HUES64 (cell line): ENCODE results near the gene LRRC40. TPM values are rescaled to one million over a fixed set of nuclear protein-coding genes. Genes with fewer than 3 reads are reported as not detected.

Experiments used
- H3K27ac ChIP-seq: 2 replicates; pipeline ENCODE4 v1.7.0; 2013; ENCODE audit warnings: low read depth, low read length, inconsistent platforms
- H3K27me3 ChIP-seq: 2 replicates; pipeline ENCODE4 v1.6.1; 2013; ENCODE audit warnings: mild to moderate bottlenecking, low read length; ENCODE audit not compliant: insufficient read depth
- H3K36me3 ChIP-seq: 2 replicates; pipeline ENCODE4 v1.6.1; 2013; ENCODE audit warnings: mild to moderate bottlenecking, low read length; ENCODE audit not compliant: insufficient read depth
- H3K4me1 ChIP-seq: 2 replicates; pipeline ENCODE4 v1.6.1; 2013; ENCODE audit warnings: mild to moderate bottlenecking, low read length, moderate library complexity; ENCODE audit not compliant: insufficient read depth
- H3K4me3 ChIP-seq: 2 replicates; pipeline ENCODE4 v1.5.1; 2013; ENCODE audit warnings: mild to moderate bottlenecking, low read length, moderate library complexity
- H3K9ac ChIP-seq: 2 replicates; pipeline ENCODE4 v1.6.1; 2013; ENCODE audit warnings: mild to moderate bottlenecking, low read depth, low read length
- H3K9me3 ChIP-seq: 2 replicates; pipeline ENCODE4 v1.6.1; 2013; ENCODE audit warnings: low read depth, low read length; ENCODE audit not compliant: insufficient read depth
- WGBS: fragments of 150-250, 120-280 bp; methylation state at CpG from one replicate; pipeline ENCODE4 v1.1.7; 2013; ENCODE audit warnings: missing lambda C conversion rate; 5-methylcytosine and 5-hydroxymethylcytosine counted together
- polyA plus RNA-seq, 2 experiments: library from polyadenylated mRNA; stranded (reverse); fragments of 50-300 nt; gene quantifications; one replicate each; pipeline ENCODE4 v1.2.3, GENCODE V29; 2013

Gene LRRC40
- 35.5 TPM for polyA plus RNA-seq (2013, experiment 1 of 2)
- 36.9 TPM for polyA plus RNA-seq (2013, experiment 2 of 2)

- Histone ChIP-seq H3K9ac (peak within 1 kb of the TSS; percentile 97), H3K36me3 (peaks cover 18% of the 10 kb centered on the region), H3K4me1 (peaks cover 9% of the 10 kb centered on the region; the same call in 1 of the 2 replicates), H3K9me3 (no peaks in the 10 kb centered on the region), H3K4me3 (peak within 1 kb of the TSS; percentile 88), H3K27me3 (no peaks in the 10 kb centered on the region), H3K27ac (peak within 1 kb of the TSS; percentile 91)
- WGBS: under 1% methylated on average over 47 of the region's 47 CpGs
Measured at GRCh38 chr1:70205434-70206118, at the start of gene LRRC40. TSS of gene LRRC40 (minus strand) at chr1:70205579. CDS start at chr1:70205540, 39 bp downstream.

- H3K4me1 ChIP-seq: no peaks in the 10 kb centered on the region
- no peak overlapping the region for H3K27ac ChIP-seq
- no peak overlapping the region for H3K9ac ChIP-seq
- peaks cover 97% of the 10 kb centered on the region for H3K36me3 ChIP-seq
- no peaks in the 10 kb centered on the region for H3K9me3 ChIP-seq
- H3K27me3 ChIP-seq: no peaks in the 10 kb centered on the region
- no peak overlapping the region for H3K4me3 ChIP-seq
- 97% methylated on average over 4 of the region's 4 CpGs for WGBS
Measured at GRCh38 chr1:70248729-70249128, 43.4 kb upstream of the LRRC40 start.

GRCh38 chr1:70247768-70248167 is 42.4 kb upstream of the LRRC40 start:
- H3K4me3 ChIP-seq: no peak overlapping the region
- H3K36me3 ChIP-seq: peaks cover 100% of the 10 kb centered on the region
- H3K27ac ChIP-seq: no peak overlapping the region
- H3K9me3 ChIP-seq: no peaks in the 10 kb centered on the region
- H3K9ac ChIP-seq: no peak overlapping the region
- H3K27me3 ChIP-seq: no peaks in the 10 kb centered on the region
- no peaks in the 10 kb centered on the region for H3K4me1 ChIP-seq

- peaks cover 100% of the 10 kb centered on the region for H3K36me3 ChIP-seq
- H3K9ac ChIP-seq: no peak overlapping the region
- no peak overlapping the region for H3K27ac ChIP-seq
- no peaks in the 10 kb centered on the region for H3K4me1 ChIP-seq
- no peaks in the 10 kb centered on the region for H3K9me3 ChIP-seq
- no peak overlapping the region for H3K4me3 ChIP-seq
- H3K27me3 ChIP-seq: no peaks in the 10 kb centered on the region
Measured at GRCh38 chr1:70247122-70247521, 41.7 kb upstream of the LRRC40 start.

- Histone ChIP-seq H3K36me3 (peaks cover 100% of the 10 kb centered on the region), H3K9ac (no peak overlapping the region), H3K4me3 (no peak overlapping the region), H3K9me3 (no peaks in the 10 kb centered on the region), H3K27me3 (no peaks in the 10 kb centered on the region), H3K4me1 (no peaks in the 10 kb centered on the region), H3K27ac (no peak overlapping the region)
Measured at GRCh38 chr1:70239940-70240339, 34.6 kb upstream of the LRRC40 start.

- Histone ChIP-seq H3K27ac (no peak overlapping the region), H3K4me3 (no peak overlapping the region), H3K9ac (no peak overlapping the region), H3K27me3 (no peaks in the 10 kb centered on the region), H3K36me3 (peaks cover 100% of the 10 kb centered on the region), H3K4me1 (no peaks in the 10 kb centered on the region), H3K9me3 (no peaks in the 10 kb centered on the region)
Measured at GRCh38 chr1:70234733-70235132, 29.4 kb upstream of the LRRC40 start.

- no peaks in the 10 kb centered on the region for H3K4me1 ChIP-seq
- H3K4me3 ChIP-seq: no peak overlapping the region
- H3K27me3 ChIP-seq: no peaks in the 10 kb centered on the region
- no peak overlapping the region for H3K9ac ChIP-seq
- no peaks in the 10 kb centered on the region for H3K9me3 ChIP-seq
- peaks cover 100% of the 10 kb centered on the region for H3K36me3 ChIP-seq
- no peak overlapping the region for H3K27ac ChIP-seq
- WGBS: 96% methylated on average over 4 of the region's 4 CpGs
Measured at GRCh38 chr1:70231475-70231874, 26.1 kb upstream of the LRRC40 start.

- H3K27ac ChIP-seq: no peak overlapping the region
- H3K4me3 ChIP-seq: no peak overlapping the region
- H3K4me1 ChIP-seq: peaks cover 4% of the 10 kb centered on the region
- WGBS: no CpG with 5 or more reads among the region's 2 CpGs
- H3K36me3 ChIP-seq: peaks cover 98% of the 10 kb centered on the region
- H3K9me3 ChIP-seq: no peaks in the 10 kb centered on the region
- no peak overlapping the region for H3K9ac ChIP-seq
- H3K27me3 ChIP-seq: no peaks in the 10 kb centered on the region
Measured at GRCh38 chr1:70228670-70229069, 23.3 kb upstream of the LRRC40 start.

- peaks cover 16% of the 10 kb centered on the region for H3K4me1 ChIP-seq
- peaks cover 98% of the 10 kb centered on the region for H3K36me3 ChIP-seq
- no peak overlapping the region for H3K4me3 ChIP-seq
- H3K27ac ChIP-seq: no peak overlapping the region
- H3K27me3 ChIP-seq: no peaks in the 10 kb centered on the region
- no peaks in the 10 kb centered on the region for H3K9me3 ChIP-seq
- no peak overlapping the region for H3K9ac ChIP-seq
- WGBS: 80% methylated on average over 1 of the region's 1 CpG
Measured at GRCh38 chr1:70227439-70227838, 22.1 kb upstream of the LRRC40 start.

GRCh38 chr1:70224954-70225353 is 19.6 kb upstream of the LRRC40 start:
- Histone ChIP-seq H3K9ac (no peak overlapping the region), H3K27ac (no peak overlapping the region), H3K4me1 (peaks cover 23% of the 10 kb centered on the region), H3K9me3 (no peaks in the 10 kb centered on the region), H3K36me3 (peaks cover 79% of the 10 kb centered on the region), H3K27me3 (no peaks in the 10 kb centered on the region), H3K4me3 (no peak overlapping the region)
- 88% methylated on average over 2 of the region's 2 CpGs for WGBS

GRCh38 chr1:70222716-70223235 is 17.4 kb upstream of the LRRC40 start:
- H3K4me3 ChIP-seq: peak overlapping the region; percentile 98
- H3K27ac ChIP-seq: 0 out of 2 replicates have a peak overlapping the region, but pooled peaks have one; percentile 10
- H3K9me3 ChIP-seq: no peaks in the 10 kb centered on the region
- H3K9ac ChIP-seq: peak overlapping the region; percentile 99
- peaks cover 57% of the 10 kb centered on the region for H3K36me3 ChIP-seq
- WGBS: 88% methylated on average over 2 of the region's 3 CpGs
- no peaks in the 10 kb centered on the region for H3K27me3 ChIP-seq
- H3K4me1 ChIP-seq: peaks cover 23% of the 10 kb centered on the region
